ENCODE data around the gene KCNH3.

The KCNH3 gene

DNA sequence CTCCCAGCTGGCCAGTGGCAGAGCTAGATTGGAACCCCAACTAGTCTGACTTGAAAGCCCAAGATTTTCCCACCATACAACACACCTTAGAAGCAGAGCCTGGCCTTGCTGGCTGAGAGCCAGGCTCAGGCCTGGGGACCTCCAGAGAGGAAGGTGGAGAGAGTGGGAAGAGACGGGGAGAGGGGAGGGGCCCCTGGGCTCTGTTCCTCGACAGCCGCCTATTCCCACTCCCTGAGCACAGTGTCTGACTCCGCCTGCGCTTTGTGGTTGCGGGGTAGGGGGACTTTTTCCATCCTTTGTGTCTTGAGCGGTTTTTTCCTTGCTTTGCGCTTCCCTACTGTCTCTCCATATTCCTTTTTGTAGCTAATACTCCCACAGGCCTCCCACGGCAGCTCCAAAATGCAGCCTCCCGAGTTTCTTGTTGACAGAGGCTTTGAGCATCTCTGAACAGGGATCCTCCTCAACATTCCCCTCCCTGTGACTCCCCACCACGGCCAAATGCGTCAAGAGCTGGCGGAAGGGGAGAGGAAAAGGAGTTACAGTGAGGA lies 4.0 kb upstream of the KCNH3 start:
- TF ChIP-seq, protein P1, sequence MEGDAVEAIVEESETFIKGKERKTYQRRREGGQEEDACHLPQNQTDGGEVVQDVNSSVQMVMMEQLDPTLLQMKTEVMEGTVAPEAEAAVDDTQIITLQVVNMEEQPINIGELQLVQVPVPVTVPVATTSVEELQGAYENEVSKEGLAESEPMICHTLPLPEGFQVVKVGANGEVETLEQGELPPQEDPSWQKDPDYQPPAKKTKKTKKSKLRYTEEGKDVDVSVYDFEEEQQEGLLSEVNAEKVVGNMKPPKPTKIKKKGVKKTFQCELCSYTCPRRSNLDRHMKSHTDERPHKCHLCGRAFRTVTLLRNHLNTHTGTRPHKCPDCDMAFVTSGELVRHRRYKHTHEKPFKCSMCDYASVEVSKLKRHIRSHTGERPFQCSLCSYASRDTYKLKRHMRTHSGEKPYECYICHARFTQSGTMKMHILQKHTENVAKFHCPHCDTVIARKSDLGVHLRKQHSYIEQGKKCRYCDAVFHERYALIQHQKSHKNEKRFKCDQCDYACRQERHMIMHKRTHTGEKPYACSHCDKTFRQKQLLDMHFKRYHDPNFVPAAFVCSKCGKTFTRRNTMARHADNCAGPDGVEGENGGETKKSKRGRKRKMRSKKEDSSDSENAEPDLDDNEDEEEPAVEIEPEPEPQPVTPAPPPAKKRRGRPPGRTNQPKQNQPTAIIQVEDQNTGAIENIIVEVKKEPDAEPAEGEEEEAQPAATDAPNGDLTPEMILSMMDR (IDR thresholded peaks at IDR 0.05), result no peak
- no peaks in the 10 kb centered on the region for H3K9me3 ChIP-seq (ENCODE audit: control insufficient read depth, low read length)
- no peak overlapping the region for H2AFZ ChIP-seq
- no peaks in the 10 kb centered on the region for H3K79me2 ChIP-seq
- no peak overlapping the region for H3K4me2 ChIP-seq (ENCODE audit: low read length)
- no peaks in the 10 kb centered on the region for H3K36me3 ChIP-seq (ENCODE audit: control insufficient read depth, insufficient read depth, low read length)
- no peaks in the 10 kb centered on the region for H3K27me3 ChIP-seq (ENCODE audit: control insufficient read depth, insufficient read depth, low read length)
- no peak overlapping the region for H3K4me3 ChIP-seq (ENCODE audit: low read depth, low read length)
- no peak overlapping the region for H3K27ac ChIP-seq
- no peak overlapping the region for H3K9ac ChIP-seq
- H3K4me1 ChIP-seq, result no peaks in the 10 kb centered on the region

DNA sequence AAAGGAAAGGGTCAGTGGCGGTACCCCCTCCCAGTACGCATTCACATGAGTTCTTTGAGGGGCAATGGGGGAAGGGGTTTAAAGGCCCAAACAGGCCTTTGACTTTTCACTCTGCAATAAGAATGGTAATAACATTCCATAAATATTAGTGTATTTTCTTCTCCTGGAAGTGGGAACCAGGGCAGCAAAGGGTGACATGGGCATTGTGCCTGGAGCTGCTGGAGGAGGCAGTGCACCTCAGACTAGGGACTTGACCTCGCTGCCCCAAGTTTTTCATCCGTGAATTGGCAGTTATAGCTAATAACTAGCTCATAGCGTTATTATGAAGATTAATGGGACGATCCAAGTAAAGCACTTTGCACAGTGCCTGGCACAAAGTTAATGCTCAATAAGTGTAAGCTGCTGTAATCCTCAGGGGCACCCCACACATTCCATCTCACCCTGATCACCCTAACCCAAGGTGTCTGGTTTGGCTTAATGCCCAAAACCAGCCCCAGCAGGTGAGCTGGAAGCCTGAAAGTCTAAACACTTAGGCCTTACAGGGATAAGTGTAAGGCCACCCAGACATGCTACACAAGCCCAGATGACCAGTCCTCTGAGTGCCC lies 2.8 kb upstream of the KCNH3 start:
- no peak overlapping the region for H3K27ac ChIP-seq
- H3K27me3 ChIP-seq (ENCODE audit: control insufficient read depth, insufficient read depth, low read length), result no peaks in the 10 kb centered on the region
- no peaks in the 10 kb centered on the region for H3K9me3 ChIP-seq (ENCODE audit: control insufficient read depth, low read length)
- no peak overlapping the region for H2AFZ ChIP-seq
- peaks cover 3% of the 10 kb centered on the region for H3K4me1 ChIP-seq
- TF ChIP-seq, protein P1 (IDR thresholded peaks at IDR 0.05), result no peak
- H3K4me2 ChIP-seq (ENCODE audit: low read length), result no peak overlapping the region
- H3K9ac ChIP-seq, result no peak overlapping the region
- H3K4me3 ChIP-seq (ENCODE audit: low read depth, low read length), result no peak overlapping the region
- H3K36me3 ChIP-seq (ENCODE audit: control insufficient read depth, insufficient read depth, low read length), result no peaks in the 10 kb centered on the region
- no peaks in the 10 kb centered on the region for H3K79me2 ChIP-seq

DNA sequence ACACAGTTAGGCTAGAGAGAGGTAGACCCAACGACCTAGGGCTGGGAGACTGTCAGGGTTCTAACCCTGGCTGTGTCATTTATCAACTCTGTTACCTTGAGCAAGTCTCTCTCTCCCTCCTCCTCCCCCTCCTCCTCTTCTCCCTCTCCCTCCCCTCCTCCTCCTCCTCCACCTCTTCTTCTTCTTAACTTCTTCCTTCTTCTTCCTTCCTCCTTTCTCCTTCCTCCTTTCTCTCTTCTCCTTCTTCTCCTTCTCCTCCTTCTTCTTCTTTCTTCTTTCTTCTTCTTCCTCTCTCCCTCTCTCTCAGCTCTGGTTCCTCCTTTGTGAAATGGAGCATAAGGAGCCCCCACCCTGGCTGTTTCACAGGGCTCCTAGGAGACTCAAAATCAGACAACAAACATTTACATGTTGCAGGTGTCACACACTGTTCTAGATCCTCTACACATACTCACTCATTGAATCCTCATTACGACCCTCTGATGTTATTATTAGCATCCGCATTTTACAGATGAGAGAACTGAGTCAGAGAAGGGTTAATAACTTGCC lies 2.2 kb upstream of the KCNH3 start:
- TF ChIP-seq, protein P1 (IDR thresholded peaks at IDR 0.05), result no peak
- H2AFZ ChIP-seq, result no peak overlapping the region
- no peak overlapping the region for H3K4me3 ChIP-seq (ENCODE audit: low read depth, low read length)
- peaks cover 3% of the 10 kb centered on the region for H3K4me1 ChIP-seq
- H3K9me3 ChIP-seq (ENCODE audit: control insufficient read depth, low read length), result no peaks in the 10 kb centered on the region
- no peaks in the 10 kb centered on the region for H3K27me3 ChIP-seq (ENCODE audit: control insufficient read depth, insufficient read depth, low read length)
- H3K27ac ChIP-seq, result no peak overlapping the region
- no peak overlapping the region for H3K9ac ChIP-seq
- H3K79me2 ChIP-seq, result no peaks in the 10 kb centered on the region
- no peak overlapping the region for H3K4me2 ChIP-seq (ENCODE audit: low read length)
- no peaks in the 10 kb centered on the region for H3K36me3 ChIP-seq (ENCODE audit: control insufficient read depth, insufficient read depth, low read length)

DNA sequence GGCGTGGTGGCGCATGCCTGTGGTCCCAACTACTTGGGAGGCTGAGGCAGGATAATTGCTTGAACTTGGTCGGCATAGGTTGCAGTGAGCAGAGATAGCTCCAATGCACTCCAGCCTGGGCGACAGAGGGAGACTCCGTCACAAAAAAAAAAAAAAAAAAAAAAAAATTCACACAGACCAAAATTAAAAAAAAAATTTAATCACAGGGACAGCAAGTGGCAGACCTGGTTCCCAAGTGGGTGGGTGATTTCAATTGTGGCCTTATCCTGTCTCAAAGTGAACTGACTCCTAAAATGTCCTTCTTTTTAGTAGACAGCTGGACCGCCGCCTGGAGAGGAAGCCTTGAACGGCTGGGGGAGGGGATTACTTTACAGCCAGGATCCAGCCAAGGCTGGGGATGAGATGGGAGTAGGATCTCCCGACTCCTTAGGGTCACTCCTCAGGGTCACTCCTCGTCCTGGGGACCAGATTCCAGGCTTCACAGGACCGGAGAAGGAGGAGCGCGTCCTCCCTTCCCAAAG lies 1.5 kb upstream of the KCNH3 start:
- Histone ChIP-seq H3K36me3 (ENCODE audit: control insufficient read depth, insufficient read depth, low read length) (no peaks in the 10 kb centered on the region), H3K4me2 (ENCODE audit: low read length) (peak overlapping the region; percentile 74), H3K27me3 (ENCODE audit: control insufficient read depth, insufficient read depth, low read length) (no peaks in the 10 kb centered on the region), H3K9ac (no peak overlapping the region), H3K79me2 (no peaks in the 10 kb centered on the region), H3K9me3 (ENCODE audit: control insufficient read depth, low read length) (no peaks in the 10 kb centered on the region), H2AFZ (peak overlapping the region; percentile 88), H3K4me3 (ENCODE audit: low read depth, low read length) (peak overlapping the region; percentile 53), H3K27ac (no peak overlapping the region), H3K4me1 (peaks cover 3% of the 10 kb centered on the region)
- TF ChIP-seq, protein P1 (IDR thresholded peaks at IDR 0.05), result no peak

Data from parathyroid adenoma (tissue), 2 donors.